Activated naive CD8-positive, alpha-beta T cell treated with anti-CD3 and anti-CD28 coated beads for 36 hours (primary cell): Measurements from ENCODE around the gene CPAMD8. TPM values are rescaled to one million over a fixed set of nuclear protein-coding genes. Genes with fewer than 3 reads are reported as not detected.
"Not testable (repeated sequence)": the region's sequence is repeated elsewhere in the genome, so short reads cannot be mapped to it uniquely, and the experiment has no call there.

ENCODE experiments used
- DNase-seq: peaks from one replicate; pipeline ENCODE4 v3.0.0; 2021
- H3K27ac Mint-ChIP-seq: one replicate; pipeline ENCODE4 v1.8.0; 2022; ENCODE audit warnings: mild to moderate bottlenecking, moderate library complexity, mixed read lengths
- H3K27me3 Mint-ChIP-seq: one replicate; pipeline ENCODE4 v1.8.0; 2022; ENCODE audit warnings: mild to moderate bottlenecking, mixed read lengths
- H3K36me3 Mint-ChIP-seq: one replicate; pipeline ENCODE4 v1.8.0; 2021; ENCODE audit warnings: mild to moderate bottlenecking, mixed read lengths
- H3K4me1 Mint-ChIP-seq: one replicate; pipeline ENCODE4 v1.8.0; 2021; ENCODE audit warnings: mixed read lengths
- H3K4me3 Mint-ChIP-seq: one replicate; pipeline ENCODE4 v1.8.0; 2022; ENCODE audit warnings: mild to moderate bottlenecking, moderate library complexity, mixed read lengths
- H3K9me3 Mint-ChIP-seq: one replicate; pipeline ENCODE4 v1.8.0; 2022; ENCODE audit warnings: mixed read lengths
- total RNA-seq, 2 experiments: library from RNA; stranded (reverse); gene quantifications; one replicate each; pipeline ENCODE4 v1.2.3, GENCODE V29; 2021

The CPAMD8 gene
- total RNA-seq, 2 experiments from 2014 or later: 0.41 to 0.42 TPM

DNA sequence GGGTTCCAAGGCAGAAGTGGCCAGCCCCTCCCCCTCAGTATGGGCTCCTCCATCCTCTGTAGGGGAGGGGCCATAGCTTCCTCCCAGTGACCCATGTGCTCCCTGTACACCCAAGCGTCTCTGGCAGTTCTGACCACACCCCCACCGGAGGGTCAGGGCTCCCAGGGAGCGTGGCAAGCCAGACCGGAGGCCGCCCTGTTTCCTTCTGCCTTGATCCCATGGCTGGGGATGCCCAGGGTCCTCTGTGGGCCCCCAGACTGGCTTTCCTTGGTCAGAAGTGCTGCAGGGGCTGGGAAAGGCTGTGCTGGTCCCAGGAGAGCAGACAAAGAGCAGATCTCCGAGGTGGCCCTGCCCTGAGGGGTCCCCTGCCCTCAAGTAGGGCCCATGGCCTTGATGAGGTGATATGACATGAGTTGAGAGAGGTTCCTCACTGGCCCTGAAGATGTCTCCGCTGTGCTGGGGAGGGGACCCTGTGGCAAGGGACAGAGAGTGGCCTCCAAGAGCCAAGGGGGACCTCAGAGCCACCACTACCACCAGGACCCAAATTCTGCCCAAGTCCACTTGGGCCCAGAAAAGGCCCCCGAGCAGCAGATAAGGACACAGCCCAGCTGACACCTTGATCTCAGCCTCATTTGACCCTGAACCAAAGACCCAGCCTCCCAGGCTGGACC is 145.6 kb downstream of the CPAMD8 start:
- peaks cover under 1% of the 10 kb centered on the region for H3K4me1 Mint-ChIP-seq
- no peak overlapping the region for H3K4me3 Mint-ChIP-seq
- peaks cover 27% of the 10 kb centered on the region for H3K36me3 Mint-ChIP-seq
- H3K9me3 Mint-ChIP-seq: peaks cover 15% of the 10 kb centered on the region
- no peak overlapping the region for H3K27ac Mint-ChIP-seq
- DNase-seq: no peak
- no peaks in the 10 kb centered on the region for H3K27me3 Mint-ChIP-seq

DNA sequence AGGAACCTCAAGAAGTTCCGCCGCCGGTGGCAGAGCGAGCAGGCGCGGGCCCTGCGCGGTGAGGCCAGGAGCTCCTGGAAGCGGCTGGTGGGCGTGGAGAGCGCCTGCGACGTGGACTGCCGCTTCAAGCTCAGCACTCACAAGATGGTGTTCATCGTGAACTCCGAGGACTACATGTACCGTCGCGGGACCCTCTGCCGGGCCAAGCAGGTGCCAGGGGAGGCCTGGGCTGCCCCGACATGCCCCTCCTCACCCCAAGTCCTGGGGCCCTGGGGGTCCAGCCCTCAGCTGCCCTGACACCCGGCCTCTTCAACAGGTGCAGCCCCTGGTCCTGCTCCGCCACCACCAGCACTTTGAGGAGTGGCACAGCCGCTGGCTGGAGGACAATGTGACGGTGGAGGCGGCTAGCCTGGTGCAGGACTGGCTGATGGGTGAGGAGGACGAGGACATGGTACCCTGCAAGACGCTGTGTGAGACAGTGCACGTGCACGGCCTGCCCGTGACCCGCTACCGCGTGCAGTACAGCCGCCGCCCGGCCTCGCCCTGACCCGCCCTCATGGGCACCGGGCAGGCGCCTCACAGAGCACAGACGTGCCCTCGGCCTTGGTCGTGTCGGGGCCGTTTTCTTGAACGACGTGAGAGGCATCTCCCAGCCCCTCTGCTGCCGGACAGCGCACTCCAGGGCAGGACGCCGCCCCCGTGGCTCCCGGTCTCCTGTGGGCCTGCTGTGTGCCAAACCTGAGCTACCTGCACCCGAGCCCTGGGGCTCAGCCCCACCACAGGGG is 148.2 kb downstream of the CPAMD8 start:
- H3K4me1 Mint-ChIP-seq: peaks cover 11% of the 10 kb centered on the region
- H3K27me3 Mint-ChIP-seq: no peaks in the 10 kb centered on the region
- DNase-seq: no peak
- no peak overlapping the region for H3K27ac Mint-ChIP-seq
- no peak overlapping the region for H3K4me3 Mint-ChIP-seq
- peaks cover 19% of the 10 kb centered on the region for H3K9me3 Mint-ChIP-seq
- peaks cover 47% of the 10 kb centered on the region for H3K36me3 Mint-ChIP-seq

- Mint-ChIP-seq H3K27ac (no peak overlapping the region), H3K27me3 (no peaks in the 10 kb centered on the region), H3K4me3 (no peak overlapping the region), H3K9me3 (peaks cover 18% of the 10 kb centered on the region), H3K36me3 (peaks cover 46% of the 10 kb centered on the region), H3K4me1 (peaks cover 11% of the 10 kb centered on the region)
- DNase-seq: no peak
Measured at GRCh38 chr19:16877581-16877980, 149.0 kb downstream of the CPAMD8 start.

DNA sequence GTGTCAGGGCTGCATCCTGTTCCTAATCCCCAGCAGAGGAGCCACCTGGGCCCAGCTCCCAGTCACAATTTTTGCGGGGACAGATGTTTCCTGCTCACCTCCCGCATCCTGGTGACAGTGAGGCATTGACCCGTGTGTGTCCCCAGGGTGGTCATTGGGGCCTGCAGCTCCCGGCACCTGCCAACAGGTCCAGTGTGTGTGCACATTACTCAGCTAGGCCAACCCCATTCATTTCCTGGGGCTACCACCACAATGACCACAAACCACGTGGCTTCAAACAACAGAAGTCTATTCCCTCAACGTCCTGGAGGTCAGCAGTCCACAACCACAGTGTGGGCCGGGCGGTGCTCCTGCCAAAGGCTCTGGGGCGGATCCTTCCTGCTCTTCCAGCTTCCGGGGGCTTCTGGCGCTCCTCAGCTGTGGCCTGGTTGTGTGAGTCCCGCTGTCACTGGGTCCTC is 149.7 kb downstream of the CPAMD8 start:
- Mint-ChIP-seq H3K4me1 (peaks cover 11% of the 10 kb centered on the region), H3K9me3 (peaks cover 11% of the 10 kb centered on the region), H3K27me3 (no peaks in the 10 kb centered on the region), H3K36me3 (peaks cover 43% of the 10 kb centered on the region), H3K4me3 (no peak overlapping the region), H3K27ac (no peak overlapping the region)
- DNase-seq: no peak

DNA sequence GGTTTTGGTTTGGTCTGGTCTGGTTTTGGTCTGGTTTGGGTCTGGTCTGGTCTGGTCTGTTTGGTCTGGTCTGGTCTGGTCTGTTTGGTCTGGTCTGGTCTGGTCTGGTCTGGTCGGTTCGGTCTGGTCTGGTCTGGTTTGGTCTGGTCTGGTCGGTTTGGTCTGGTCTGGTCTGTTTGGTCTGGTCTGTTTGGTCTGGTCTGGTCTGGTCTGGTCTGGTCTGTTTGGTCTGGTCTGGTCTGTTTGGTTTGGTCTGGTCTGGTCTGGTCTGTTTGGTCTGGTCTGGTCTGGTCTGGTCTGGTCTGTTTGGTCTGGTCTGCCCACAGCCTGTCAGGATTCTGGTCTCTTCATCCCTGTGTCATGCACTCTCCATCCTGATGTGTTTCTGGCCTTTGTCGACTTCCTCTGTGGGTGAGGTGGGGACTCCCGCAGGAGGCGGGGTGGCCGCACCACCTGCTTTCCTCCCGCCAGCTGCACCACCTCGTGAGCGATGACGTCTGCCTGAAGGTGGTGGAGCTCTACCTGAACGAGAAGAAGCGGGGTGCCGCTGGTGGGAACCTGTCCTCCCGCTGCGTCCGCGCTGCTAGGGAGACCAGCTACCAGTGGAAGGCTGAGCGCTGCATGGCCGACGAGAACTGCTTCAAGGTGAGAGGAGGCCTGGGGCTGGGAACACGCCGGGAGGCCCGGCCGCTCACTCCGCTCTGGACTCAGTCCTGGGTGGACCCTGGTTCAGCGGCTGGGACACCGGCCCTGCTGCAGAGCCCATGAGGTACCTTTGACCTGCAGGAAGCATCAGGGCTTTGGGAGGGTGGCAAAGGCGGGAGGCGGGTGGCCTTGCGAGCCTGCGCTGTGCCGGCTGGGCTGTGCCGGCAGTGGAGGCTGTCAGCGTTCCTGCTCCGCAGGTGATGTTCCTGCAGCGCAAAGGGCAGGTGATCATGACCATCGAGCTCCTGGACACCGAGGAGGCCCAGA is 150.7 kb downstream of the CPAMD8 start:
- peaks cover 47% of the 10 kb centered on the region for H3K36me3 Mint-ChIP-seq
- peaks cover 5% of the 10 kb centered on the region for H3K9me3 Mint-ChIP-seq
- peaks cover 11% of the 10 kb centered on the region for H3K4me1 Mint-ChIP-seq
- no peak for DNase-seq
- no peak overlapping the region for H3K4me3 Mint-ChIP-seq
- no peak overlapping the region for H3K27ac Mint-ChIP-seq
- H3K27me3 Mint-ChIP-seq: no peaks in the 10 kb centered on the region

DNA sequence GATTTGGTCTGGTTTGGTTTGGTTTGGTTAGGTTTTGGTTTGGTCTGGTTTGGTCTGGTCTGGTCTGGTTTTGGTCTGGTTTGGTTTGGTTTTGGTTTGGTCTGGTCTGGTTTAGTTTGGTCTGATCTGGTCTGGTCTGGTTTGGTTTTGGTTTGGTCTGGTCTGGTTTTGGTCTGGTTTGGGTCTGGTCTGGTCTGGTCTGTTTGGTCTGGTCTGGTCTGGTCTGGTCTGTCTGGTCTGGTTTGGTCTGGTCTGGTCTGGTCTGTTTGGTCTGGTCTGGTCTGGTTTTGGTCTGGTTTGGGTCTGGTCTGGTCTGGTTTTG is 151.7 kb downstream of the CPAMD8 start:
- H3K4me1 Mint-ChIP-seq: peaks cover 11% of the 10 kb centered on the region
- not testable (repeated sequence) for H3K27me3 Mint-ChIP-seq, DNase-seq, H3K4me3 Mint-ChIP-seq, H3K9me3 Mint-ChIP-seq
- H3K27ac Mint-ChIP-seq: peak overlapping the region; percentile 76
- peaks cover 38% of the 10 kb centered on the region for H3K36me3 Mint-ChIP-seq

- H3K27me3 Mint-ChIP-seq: no peaks in the 10 kb centered on the region
- H3K4me3 Mint-ChIP-seq: no peak overlapping the region
- DNase-seq: no peak
- peak overlapping the region; percentile 76 for H3K27ac Mint-ChIP-seq
- H3K4me1 Mint-ChIP-seq: peaks cover 11% of the 10 kb centered on the region
- H3K36me3 Mint-ChIP-seq: peaks cover 34% of the 10 kb centered on the region
- H3K9me3 Mint-ChIP-seq: peaks cover 5% of the 10 kb centered on the region
Measured at GRCh38 chr19:16874250-16874977, 152.2 kb downstream of the CPAMD8 start.

GRCh38 chr19:16873594-16873993 is 153.0 kb downstream of the CPAMD8 start:
- no peak overlapping the region for H3K27ac Mint-ChIP-seq
- H3K9me3 Mint-ChIP-seq: peaks cover 5% of the 10 kb centered on the region
- no peaks in the 10 kb centered on the region for H3K27me3 Mint-ChIP-seq
- no peak overlapping the region for H3K4me3 Mint-ChIP-seq
- no peak for DNase-seq
- peaks cover 11% of the 10 kb centered on the region for H3K4me1 Mint-ChIP-seq
- peaks cover 29% of the 10 kb centered on the region for H3K36me3 Mint-ChIP-seq

- DNase-seq: no peak
- H3K4me1 Mint-ChIP-seq: peaks cover 11% of the 10 kb centered on the region
- peaks cover 29% of the 10 kb centered on the region for H3K36me3 Mint-ChIP-seq
- H3K4me3 Mint-ChIP-seq: no peak overlapping the region
- no peaks in the 10 kb centered on the region for H3K27me3 Mint-ChIP-seq
- H3K27ac Mint-ChIP-seq: no peak overlapping the region
- peaks cover 5% of the 10 kb centered on the region for H3K9me3 Mint-ChIP-seq
Measured at GRCh38 chr19:16872728-16873127, 153.9 kb downstream of the CPAMD8 start.

- DNase-seq: no peak
- Mint-ChIP-seq H3K4me3 (no peak overlapping the region), H3K27ac (no peak overlapping the region), H3K4me1 (peaks cover 11% of the 10 kb centered on the region), H3K36me3 (peaks cover 27% of the 10 kb centered on the region), H3K9me3 (peaks cover 5% of the 10 kb centered on the region), H3K27me3 (no peaks in the 10 kb centered on the region)
Measured at GRCh38 chr19:16871871-16872270, 154.7 kb downstream of the CPAMD8 start.

- H3K4me1 Mint-ChIP-seq: peaks cover 3% of the 10 kb centered on the region
- H3K9me3 Mint-ChIP-seq: peaks cover 1% of the 10 kb centered on the region
- no peak overlapping the region for H3K4me3 Mint-ChIP-seq
- DNase-seq: no peak
- H3K36me3 Mint-ChIP-seq: peaks cover 20% of the 10 kb centered on the region
- no peak overlapping the region for H3K27ac Mint-ChIP-seq
- H3K27me3 Mint-ChIP-seq: no peaks in the 10 kb centered on the region
Measured at GRCh38 chr19:16869331-16869972, 157.2 kb downstream of the CPAMD8 start.

GRCh38 chr19:16868423-16869130 is 158.0 kb downstream of the CPAMD8 start:
- no peak for DNase-seq
- Mint-ChIP-seq H3K4me3 (no peak overlapping the region), H3K27ac (no peak overlapping the region), H3K9me3 (no peaks in the 10 kb centered on the region), H3K27me3 (no peaks in the 10 kb centered on the region), H3K4me1 (peaks cover 1% of the 10 kb centered on the region), H3K36me3 (peaks cover 11% of the 10 kb centered on the region)

DNA sequence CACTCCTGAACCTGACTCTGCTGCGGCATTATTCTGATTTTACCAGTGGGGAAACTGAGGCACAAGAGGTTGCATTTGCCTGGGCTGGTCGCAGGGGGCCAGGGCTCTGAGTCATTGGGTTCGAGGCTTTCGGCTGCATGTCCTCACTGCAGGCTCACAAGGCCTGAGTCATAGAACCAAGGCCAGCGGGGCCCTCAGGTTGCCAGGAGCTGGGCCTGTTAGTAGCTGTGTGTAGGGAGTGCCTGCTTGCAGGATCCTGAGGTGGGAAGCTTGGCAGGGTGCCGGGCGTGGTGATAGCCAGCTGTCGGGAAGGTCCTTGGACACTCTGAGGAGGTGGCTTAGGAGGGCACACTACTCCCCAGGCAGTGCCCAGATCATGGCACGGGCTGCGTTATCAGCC is 159.4 kb downstream of the CPAMD8 start:
- Mint-ChIP-seq H3K36me3 (peaks cover 10% of the 10 kb centered on the region), H3K9me3 (no peaks in the 10 kb centered on the region), H3K27me3 (no peaks in the 10 kb centered on the region), H3K4me1 (no peaks in the 10 kb centered on the region), H3K4me3 (no peak overlapping the region), H3K27ac (no peak overlapping the region)
- no peak for DNase-seq
